IgD-negative memory B cell (primary cell): ENCODE measurements around the gene LCP1. TPM values are rescaled to one million over a fixed set of nuclear protein-coding genes. Genes with fewer than 3 reads are reported as not detected.

Experiments
- H3K27ac Mint-ChIP-seq, 3 donors: one replicate each; pipeline ENCODE4 v1.8.0; 2020 to 2022; ENCODE audit warnings: mild to moderate bottlenecking in 3 of 3, mixed read lengths in 3 of 3, moderate library complexity in 1 of 3
- H3K27me3 Mint-ChIP-seq: one replicate; pipeline ENCODE4 v1.8.0; 2021; ENCODE audit warnings: mixed read lengths
- H3K36me3 Mint-ChIP-seq: one replicate; pipeline ENCODE4 v1.8.0; 2020; ENCODE audit warnings: mild to moderate bottlenecking, mixed read lengths
- H3K4me1 Mint-ChIP-seq, 3 donors: one replicate each; pipeline ENCODE4 v1.8.0; 2020 to 2022; ENCODE audit warnings: mixed read lengths in 3 of 3, mild to moderate bottlenecking in 1 of 3
- H3K4me3 Mint-ChIP-seq, 4 donors: one replicate each; pipeline ENCODE4 v1.8.0; 2020 to 2022; ENCODE audit warnings: mild to moderate bottlenecking in 4 of 4, mixed read lengths in 4 of 4, moderate library complexity in 3 of 4
- H3K9me3 Mint-ChIP-seq, 3 donors: one replicate each; pipeline ENCODE4 v1.8.0; 2020 to 2021; ENCODE audit warnings: mixed read lengths in 3 of 3, mild to moderate bottlenecking in 1 of 3
- polyA plus RNA-seq: library from polyadenylated mRNA; unstranded; fragments of 300-500 nt; fragmentation: Illumina TruSeq; gene quantifications from one replicate; pipeline ENCODE4 v1.2.3, GENCODE V29; 2021

LCP1 gene
- polyA plus RNA-seq, 1 donor from 2014 or later: 835 TPM

- H3K4me1 Mint-ChIP-seq: peaks cover 25 to 31% (median 30%) of the 10 kb centered on the region in 3 donors
- H3K36me3 Mint-ChIP-seq: peaks cover 2% of the 10 kb centered on the region
- H3K4me3 Mint-ChIP-seq: peak overlapping the region in 1 of 4 donors; percentile 0
Observed at GRCh38 chr13:46158983-46159382, 23.0 kb downstream of the LCP1 start.

GRCh38 chr13:46158222-46158621 is 23.8 kb downstream of the LCP1 start:
- Mint-ChIP-seq H3K4me1 (peaks cover 21 to 30% (median 27%) of the 10 kb centered on the region in 3 donors), H3K4me3 (no peak overlapping the region), H3K27me3 (no peaks in the 10 kb centered on the region), H3K9me3 (no peaks in the 10 kb centered on the region), H3K27ac (no peak overlapping the region), H3K36me3 (peaks cover 2% of the 10 kb centered on the region)

More at GRCh38 chr13:46158983-46159382, 23.0 kb downstream of the LCP1 start:
- no peaks in the 10 kb centered on the region for H3K9me3 Mint-ChIP-seq
- H3K27me3 Mint-ChIP-seq: no peaks in the 10 kb centered on the region
- peak overlapping the region in 2 of 3 donors; percentile 57 to 84 for H3K27ac Mint-ChIP-seq

- H3K4me1 Mint-ChIP-seq: peaks cover 2 to 7% (median 4%) of the 10 kb centered on the region in 3 donors
- H3K36me3 Mint-ChIP-seq: peaks cover 7% of the 10 kb centered on the region
Observed at GRCh38 chr13:46154136-46154801, 27.7 kb downstream of the LCP1 start.

GRCh38 chr13:46152627-46153328 is 29.2 kb downstream of the LCP1 start:
- Mint-ChIP-seq H3K36me3 (peaks cover 7% of the 10 kb centered on the region), H3K4me1 (peaks cover 0 to 3% (median 1%) of the 10 kb centered on the region in 3 donors), H3K27ac (peak overlapping the region in 2 of 3 donors; percentile 26 to 90), H3K4me3 (no peak overlapping the region), H3K27me3 (no peaks in the 10 kb centered on the region), H3K9me3 (no peaks in the 10 kb centered on the region)

More at GRCh38 chr13:46154136-46154801, 27.7 kb downstream of the LCP1 start:
- Mint-ChIP-seq H3K27me3 (no peaks in the 10 kb centered on the region), H3K9me3 (no peaks in the 10 kb centered on the region), H3K4me3 (no peak overlapping the region), H3K27ac (peak overlapping the region in 2 of 3 donors; percentile 72)

- peaks cover 9% of the 10 kb centered on the region for H3K36me3 Mint-ChIP-seq
- no peaks in the 10 kb centered on the region for H3K9me3 Mint-ChIP-seq
- H3K4me1 Mint-ChIP-seq: peaks cover 1 to 3% (median 1%) of the 10 kb centered on the region in 3 donors
- peak overlapping the region; percentile 16 to 76 (median 68) for H3K27ac Mint-ChIP-seq
- H3K27me3 Mint-ChIP-seq: no peaks in the 10 kb centered on the region
- no peak overlapping the region for H3K4me3 Mint-ChIP-seq
Observed at GRCh38 chr13:46150134-46150693, 31.8 kb downstream of the LCP1 start.

- Mint-ChIP-seq H3K4me3 (no peak overlapping the region), H3K36me3 (peaks cover 11% of the 10 kb centered on the region), H3K4me1 (peaks cover 1 to 5% (median 4%) of the 10 kb centered on the region in 3 donors), H3K27ac (peak overlapping the region; percentile 16 to 69 (median 26)), H3K9me3 (no peaks in the 10 kb centered on the region), H3K27me3 (no peaks in the 10 kb centered on the region)
Observed at GRCh38 chr13:46149272-46150133, 32.5 kb downstream of the LCP1 start.

- Mint-ChIP-seq H3K4me1 (peaks cover 1 to 5% (median 5%) of the 10 kb centered on the region in 3 donors), H3K27me3 (no peaks in the 10 kb centered on the region), H3K4me3 (no peak overlapping the region), H3K36me3 (peaks cover 5% of the 10 kb centered on the region), H3K27ac (no peak overlapping the region), H3K9me3 (no peaks in the 10 kb centered on the region)
Observed at GRCh38 chr13:46146898-46147297, 35.1 kb downstream of the LCP1 start.

- Mint-ChIP-seq H3K27me3 (no peaks in the 10 kb centered on the region), H3K9me3 (no peaks in the 10 kb centered on the region), H3K27ac (no peak overlapping the region), H3K4me3 (no peak overlapping the region), H3K36me3 (peaks cover 4% of the 10 kb centered on the region), H3K4me1 (peaks cover 1 to 5% (median 5%) of the 10 kb centered on the region in 3 donors)
Observed at GRCh38 chr13:46145950-46146349, 36.0 kb downstream of the LCP1 start.

- H3K27me3 Mint-ChIP-seq: no peaks in the 10 kb centered on the region
- no peak overlapping the region for H3K4me3 Mint-ChIP-seq
- H3K36me3 Mint-ChIP-seq: peaks cover 4% of the 10 kb centered on the region
- peak overlapping the region in 2 of 3 donors; percentile 27 to 60 for H3K27ac Mint-ChIP-seq
- H3K4me1 Mint-ChIP-seq: peaks cover 1 to 7% (median 5%) of the 10 kb centered on the region in 3 donors
- H3K9me3 Mint-ChIP-seq: no peaks in the 10 kb centered on the region
Observed at GRCh38 chr13:46145135-46145534, 36.8 kb downstream of the LCP1 start.

GRCh38 chr13:46143184-46143701 is 38.7 kb downstream of the LCP1 start:
- Mint-ChIP-seq H3K4me3 (no peak overlapping the region), H3K27me3 (no peaks in the 10 kb centered on the region), H3K9me3 (no peaks in the 10 kb centered on the region), H3K36me3 (peaks cover 8% of the 10 kb centered on the region), H3K27ac (peak overlapping the region in 2 of 3 donors; percentile 11 to 35), H3K4me1 (peaks cover 0 to 7% (median 5%) of the 10 kb centered on the region in 3 donors)

GRCh38 chr13:46142776-46143175 is 39.2 kb downstream of the LCP1 start:
- peaks cover 0 to 7% (median 5%) of the 10 kb centered on the region in 3 donors for H3K4me1 Mint-ChIP-seq
- H3K36me3 Mint-ChIP-seq: peaks cover 8% of the 10 kb centered on the region
- no peak overlapping the region for H3K4me3 Mint-ChIP-seq
- H3K27ac Mint-ChIP-seq: peak overlapping the region in 1 of 3 donors; percentile 39
- H3K27me3 Mint-ChIP-seq: no peaks in the 10 kb centered on the region
- H3K9me3 Mint-ChIP-seq: no peaks in the 10 kb centered on the region

GRCh38 chr13:46140044-46140443 is 41.9 kb downstream of the LCP1 start:
- peaks cover under 1 to 5% (median 2%) of the 10 kb centered on the region in 3 donors for H3K4me1 Mint-ChIP-seq
- peaks cover 9% of the 10 kb centered on the region for H3K36me3 Mint-ChIP-seq
- no peak overlapping the region for H3K4me3 Mint-ChIP-seq
- peak overlapping the region in 1 of 3 donors; percentile 54 for H3K27ac Mint-ChIP-seq
- no peaks in the 10 kb centered on the region for H3K9me3 Mint-ChIP-seq
- no peaks in the 10 kb centered on the region for H3K27me3 Mint-ChIP-seq

GRCh38 chr13:46137627-46138317 is 44.2 kb downstream of the LCP1 start:
- Mint-ChIP-seq H3K4me1 (peaks cover 0 to 2% (median 2%) of the 10 kb centered on the region in 3 donors), H3K27me3 (no peaks in the 10 kb centered on the region), H3K36me3 (peaks cover 10% of the 10 kb centered on the region)

GRCh38 chr13:46136688-46137087 is 45.3 kb downstream of the LCP1 start:
- Mint-ChIP-seq H3K4me3 (no peak overlapping the region), H3K36me3 (peaks cover 10% of the 10 kb centered on the region), H3K4me1 (peaks cover 0 to 2% (median 2%) of the 10 kb centered on the region in 3 donors), H3K27ac (peak overlapping the region in 1 of 3 donors; percentile 76), H3K27me3 (no peaks in the 10 kb centered on the region), H3K9me3 (no peaks in the 10 kb centered on the region)

More at GRCh38 chr13:46137627-46138317, 44.2 kb downstream of the LCP1 start:
- no peak overlapping the region for H3K4me3 Mint-ChIP-seq
- peak overlapping the region in 2 of 3 donors; percentile 5 to 89 for H3K27ac Mint-ChIP-seq
- no peaks in the 10 kb centered on the region for H3K9me3 Mint-ChIP-seq
